K562 (cell line): ENCODE measurements around the gene ACBD4. TPM values are rescaled to one million over a fixed set of nuclear protein-coding genes. Genes with fewer than 3 reads are reported as not detected.

ENCODE experiments used
- CXXC5 ChIP-seq: fragments of 250-450 bp; sonication (Bioruptor Pico); IDR thresholded peaks from 2 replicates; pipeline ENCODE4 v1.8.0; 2022; ENCODE audit warnings: inconsistent platforms, mild to moderate bottlenecking, moderate library complexity
- HDGF ChIP-seq: fragments of 450-650 bp; IDR thresholded peaks from 2 replicates; pipeline ENCODE4 v1.6.1; 2016
- MNT ChIP-seq, 2 experiments: fragments of 450-650 bp; conservative IDR thresholded peaks; 2 replicates each; pipeline ENCODE4 v1.6.1; 2017; ENCODE audit warnings: mild to moderate bottlenecking in 2 of 2, moderate library complexity in 2 of 2
- MYC ChIP-seq, 2 experiments: fragments of 250-450 bp in 1 of 2; sonication (Bioruptor Pico) in 1 of 2; IDR thresholded peaks; 2 replicates each; pipeline versions ENCODE4 v1.5.1 to v1.6.1; 2012 to 2021; ENCODE audit warnings: low read depth in 2 of 2, borderline replicate concordance in 1 of 2, improper control_type of control experiment in 1 of 2, low read length in 1 of 2, mild to moderate bottlenecking in 1 of 2, moderate library complexity in 1 of 2
- ZFP91 ChIP-seq: sonication (generic); formaldehyde crosslinking; IDR thresholded peaks from 2 replicates; pipeline ENCODE4 v1.8.0; 2022; ENCODE audit warnings: mild to moderate bottlenecking, missing genetic modification reagents
- polyA plus RNA-seq, 8 experiments: library from polyadenylated mRNA; depleted of rRNA in 4 of 8; stranded (reverse) in 5 of 8; unstranded in 3 of 8; fragments of >200 nt; fragmentation: Nextera tagmentation in 2 of 8; fragmentation: Illumina TruSeq in 1 of 8; extraction: Ambion mirVana in 2 of 8; extraction: Trizol in 1 of 8; gene quantifications; 2 replicates each; pipeline versions ENCODE4 v1.2.1 to v1.2.3, GENCODE V29; 2011 to 2014; ENCODE audit warnings: inconsistent platforms in 1 of 8, missing spikeins in 1 of 8
- total RNA-seq, 7 experiments: library from RNA; depleted of rRNA in 6 of 7; stranded (reverse); fragments of >200 nt in 6 of 7; fragmentation: Illumina TruSeq in 2 of 7; extraction: Trizol in 2 of 7; gene quantifications; 2 replicates each; pipeline versions ENCODE4 v1.2.1 to v1.2.3, GENCODE V29; 2011 to 2021; ENCODE audit warnings: low replicate concordance in 1 of 7
- TF ChIP-seq, protein P1 (sequence below): fragments of 450-650 bp; IDR thresholded peaks from 2 replicates; pipeline ENCODE4 v1.6.1; 2016; ENCODE audit warnings: mild to moderate bottlenecking, moderate library complexity

Gene ACBD4
- total and polyA plus RNA-seq, 9 of the 15 experiments (the other 6 are each of a cell fraction or from before 2014, with no cell fraction given), result 0.14 to 6.9 (median 4.6) TPM

- TF ChIP-seq, protein P1, sequence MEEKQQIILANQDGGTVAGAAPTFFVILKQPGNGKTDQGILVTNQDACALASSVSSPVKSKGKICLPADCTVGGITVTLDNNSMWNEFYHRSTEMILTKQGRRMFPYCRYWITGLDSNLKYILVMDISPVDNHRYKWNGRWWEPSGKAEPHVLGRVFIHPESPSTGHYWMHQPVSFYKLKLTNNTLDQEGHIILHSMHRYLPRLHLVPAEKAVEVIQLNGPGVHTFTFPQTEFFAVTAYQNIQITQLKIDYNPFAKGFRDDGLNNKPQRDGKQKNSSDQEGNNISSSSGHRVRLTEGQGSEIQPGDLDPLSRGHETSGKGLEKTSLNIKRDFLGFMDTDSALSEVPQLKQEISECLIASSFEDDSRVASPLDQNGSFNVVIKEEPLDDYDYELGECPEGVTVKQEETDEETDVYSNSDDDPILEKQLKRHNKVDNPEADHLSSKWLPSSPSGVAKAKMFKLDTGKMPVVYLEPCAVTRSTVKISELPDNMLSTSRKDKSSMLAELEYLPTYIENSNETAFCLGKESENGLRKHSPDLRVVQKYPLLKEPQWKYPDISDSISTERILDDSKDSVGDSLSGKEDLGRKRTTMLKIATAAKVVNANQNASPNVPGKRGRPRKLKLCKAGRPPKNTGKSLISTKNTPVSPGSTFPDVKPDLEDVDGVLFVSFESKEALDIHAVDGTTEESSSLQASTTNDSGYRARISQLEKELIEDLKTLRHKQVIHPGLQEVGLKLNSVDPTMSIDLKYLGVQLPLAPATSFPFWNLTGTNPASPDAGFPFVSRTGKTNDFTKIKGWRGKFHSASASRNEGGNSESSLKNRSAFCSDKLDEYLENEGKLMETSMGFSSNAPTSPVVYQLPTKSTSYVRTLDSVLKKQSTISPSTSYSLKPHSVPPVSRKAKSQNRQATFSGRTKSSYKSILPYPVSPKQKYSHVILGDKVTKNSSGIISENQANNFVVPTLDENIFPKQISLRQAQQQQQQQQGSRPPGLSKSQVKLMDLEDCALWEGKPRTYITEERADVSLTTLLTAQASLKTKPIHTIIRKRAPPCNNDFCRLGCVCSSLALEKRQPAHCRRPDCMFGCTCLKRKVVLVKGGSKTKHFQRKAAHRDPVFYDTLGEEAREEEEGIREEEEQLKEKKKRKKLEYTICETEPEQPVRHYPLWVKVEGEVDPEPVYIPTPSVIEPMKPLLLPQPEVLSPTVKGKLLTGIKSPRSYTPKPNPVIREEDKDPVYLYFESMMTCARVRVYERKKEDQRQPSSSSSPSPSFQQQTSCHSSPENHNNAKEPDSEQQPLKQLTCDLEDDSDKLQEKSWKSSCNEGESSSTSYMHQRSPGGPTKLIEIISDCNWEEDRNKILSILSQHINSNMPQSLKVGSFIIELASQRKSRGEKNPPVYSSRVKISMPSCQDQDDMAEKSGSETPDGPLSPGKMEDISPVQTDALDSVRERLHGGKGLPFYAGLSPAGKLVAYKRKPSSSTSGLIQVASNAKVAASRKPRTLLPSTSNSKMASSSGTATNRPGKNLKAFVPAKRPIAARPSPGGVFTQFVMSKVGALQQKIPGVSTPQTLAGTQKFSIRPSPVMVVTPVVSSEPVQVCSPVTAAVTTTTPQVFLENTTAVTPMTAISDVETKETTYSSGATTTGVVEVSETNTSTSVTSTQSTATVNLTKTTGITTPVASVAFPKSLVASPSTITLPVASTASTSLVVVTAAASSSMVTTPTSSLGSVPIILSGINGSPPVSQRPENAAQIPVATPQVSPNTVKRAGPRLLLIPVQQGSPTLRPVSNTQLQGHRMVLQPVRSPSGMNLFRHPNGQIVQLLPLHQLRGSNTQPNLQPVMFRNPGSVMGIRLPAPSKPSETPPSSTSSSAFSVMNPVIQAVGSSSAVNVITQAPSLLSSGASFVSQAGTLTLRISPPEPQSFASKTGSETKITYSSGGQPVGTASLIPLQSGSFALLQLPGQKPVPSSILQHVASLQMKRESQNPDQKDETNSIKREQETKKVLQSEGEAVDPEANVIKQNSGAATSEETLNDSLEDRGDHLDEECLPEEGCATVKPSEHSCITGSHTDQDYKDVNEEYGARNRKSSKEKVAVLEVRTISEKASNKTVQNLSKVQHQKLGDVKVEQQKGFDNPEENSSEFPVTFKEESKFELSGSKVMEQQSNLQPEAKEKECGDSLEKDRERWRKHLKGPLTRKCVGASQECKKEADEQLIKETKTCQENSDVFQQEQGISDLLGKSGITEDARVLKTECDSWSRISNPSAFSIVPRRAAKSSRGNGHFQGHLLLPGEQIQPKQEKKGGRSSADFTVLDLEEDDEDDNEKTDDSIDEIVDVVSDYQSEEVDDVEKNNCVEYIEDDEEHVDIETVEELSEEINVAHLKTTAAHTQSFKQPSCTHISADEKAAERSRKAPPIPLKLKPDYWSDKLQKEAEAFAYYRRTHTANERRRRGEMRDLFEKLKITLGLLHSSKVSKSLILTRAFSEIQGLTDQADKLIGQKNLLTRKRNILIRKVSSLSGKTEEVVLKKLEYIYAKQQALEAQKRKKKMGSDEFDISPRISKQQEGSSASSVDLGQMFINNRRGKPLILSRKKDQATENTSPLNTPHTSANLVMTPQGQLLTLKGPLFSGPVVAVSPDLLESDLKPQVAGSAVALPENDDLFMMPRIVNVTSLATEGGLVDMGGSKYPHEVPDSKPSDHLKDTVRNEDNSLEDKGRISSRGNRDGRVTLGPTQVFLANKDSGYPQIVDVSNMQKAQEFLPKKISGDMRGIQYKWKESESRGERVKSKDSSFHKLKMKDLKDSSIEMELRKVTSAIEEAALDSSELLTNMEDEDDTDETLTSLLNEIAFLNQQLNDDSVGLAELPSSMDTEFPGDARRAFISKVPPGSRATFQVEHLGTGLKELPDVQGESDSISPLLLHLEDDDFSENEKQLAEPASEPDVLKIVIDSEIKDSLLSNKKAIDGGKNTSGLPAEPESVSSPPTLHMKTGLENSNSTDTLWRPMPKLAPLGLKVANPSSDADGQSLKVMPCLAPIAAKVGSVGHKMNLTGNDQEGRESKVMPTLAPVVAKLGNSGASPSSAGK, result peak; percentile 29
- TF ChIP-seq HDGF, result peak; percentile 28; the same call in 1 of the 2 replicates
- peak; percentile 50; the same call in 1 of the 2 replicates for TF ChIP-seq MYC (IDR thresholded peaks at IDR 0.05; ENCODE audit: low read depth, low read length)
- no peak for TF ChIP-seq MYC (CRISPR knock-in tag; IDR thresholded peaks at IDR 0.05; ENCODE audit: borderline replicate concordance, low read depth)
- TF ChIP-seq ZFP91, result no peak
- peak; percentile 13; the same call in 1 of the 2 replicates for TF ChIP-seq CXXC5 (CRISPR knock-in tag)
- TF ChIP-seq MNT (conservative IDR thresholded peaks at IDR 0.05), result 0 out of 4 replicates have a peak, but pooled peaks of 1 of the 2 experiments have one; percentile 27
These were observed 14.5 kb downstream of the ACBD4 start (continued) for GRCh38 chr17:45149669-45150664.
